Left renal pelvis (tissue), 4 donors: Measurements from ENCODE around the gene C1QTNF1. TPM values are rescaled to one million over a fixed set of nuclear protein-coding genes. Genes with fewer than 3 reads are reported as not detected.

Experiments used
- DNase-seq, 4 donors: peaks; one replicate each; pipeline ENCODE4 v3.0.0-alpha.2; 2013; ENCODE audit warnings: low read depth in 4 of 4, low spot score in 3 of 4
- polyA plus RNA-seq, 4 donors: library from polyadenylated mRNA; unstranded; fragments of 120-200 nt; gene quantifications; one replicate each; pipeline ENCODE4 v1.2.1, GENCODE V29; 2013; ENCODE audit not compliant: insufficient read length in 4 of 4

The C1QTNF1 gene
- polyA plus RNA-seq, 4 donors = 2.7 to 9.4 (median 3.1) TPM

GRCh38 chr17:79088997-79089328 lies 65.0 kb downstream of the C1QTNF1 start:
- DNase-seq = no peak

- DNase-seq = no peak
These were observed 65.9 kb downstream of the C1QTNF1 start for GRCh38 chr17:79089720-79090442.

- DNase-seq = peak in 1 of 4 donors; percentile 24
These were observed 66.7 kb downstream of the C1QTNF1 start for GRCh38 chr17:79090443-79091225.

DNA sequence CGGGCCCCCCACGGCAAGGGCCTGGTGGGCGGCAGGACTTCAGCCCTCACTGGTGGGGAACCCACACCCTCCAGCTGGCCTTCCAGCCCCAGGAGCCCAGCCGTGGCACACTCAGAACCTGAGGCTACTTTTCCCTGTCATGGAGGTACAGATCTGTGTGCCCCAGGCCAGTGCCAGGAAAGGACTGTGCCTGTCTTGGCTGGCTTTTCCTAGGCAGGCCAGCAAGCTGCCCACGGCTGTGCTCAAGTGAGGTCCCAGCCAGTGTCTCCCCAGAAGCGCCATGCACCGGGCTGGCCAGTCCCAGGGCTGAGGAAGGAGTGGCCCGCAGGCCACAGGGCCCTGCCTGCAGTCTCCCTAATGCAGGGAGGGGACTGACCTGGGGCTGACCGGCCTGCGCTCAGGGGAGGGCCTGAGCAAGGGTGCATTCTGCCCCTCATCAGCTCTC lies 67.3 kb downstream of the C1QTNF1 start:
- DNase-seq = no peak

GRCh38 chr17:79092567-79092966 lies 68.6 kb downstream of the C1QTNF1 start:
- DNase-seq = no peak

DNA sequence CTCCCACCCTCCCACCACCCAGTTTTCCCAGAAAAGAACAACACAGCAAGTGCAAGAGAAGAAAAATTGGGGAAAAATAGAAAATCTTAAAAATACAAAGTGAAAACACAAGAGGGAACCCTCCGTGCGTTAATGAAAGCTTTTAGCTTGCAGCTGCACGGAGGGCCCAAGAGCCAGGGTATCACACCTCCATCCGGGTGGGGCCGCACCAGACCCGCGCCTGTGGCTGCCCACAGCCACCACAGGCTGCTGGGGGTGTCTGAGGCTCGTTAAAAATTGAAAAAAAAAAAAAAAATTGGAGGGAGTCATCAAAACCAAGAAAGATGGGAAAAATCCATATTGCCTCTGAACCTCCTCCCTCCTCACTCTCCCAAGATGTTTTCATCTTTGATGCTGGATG lies 69.3 kb downstream of the C1QTNF1 start:
- no peak for DNase-seq

DNA sequence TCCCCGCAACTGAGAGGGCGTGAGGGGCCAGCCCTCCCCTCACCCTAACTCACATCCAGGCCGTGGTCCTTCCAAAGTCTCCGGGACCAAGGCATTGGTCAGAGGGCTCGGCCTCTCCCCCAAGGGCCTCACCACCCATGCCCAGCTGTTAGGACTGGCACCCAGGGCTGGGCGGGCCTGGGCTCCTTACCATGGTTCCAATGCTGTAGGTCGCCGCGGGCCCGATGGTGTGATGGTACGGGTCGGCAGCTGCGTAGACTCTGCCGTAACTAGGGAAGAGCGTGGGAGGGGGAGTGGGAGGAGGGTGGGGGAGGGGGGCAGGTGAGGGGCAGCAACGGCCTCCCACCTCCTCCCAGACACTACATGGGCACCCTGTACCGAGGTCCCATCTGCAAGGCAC lies 70.3 kb downstream of the C1QTNF1 start:
- DNase-seq = no peak

DNA sequence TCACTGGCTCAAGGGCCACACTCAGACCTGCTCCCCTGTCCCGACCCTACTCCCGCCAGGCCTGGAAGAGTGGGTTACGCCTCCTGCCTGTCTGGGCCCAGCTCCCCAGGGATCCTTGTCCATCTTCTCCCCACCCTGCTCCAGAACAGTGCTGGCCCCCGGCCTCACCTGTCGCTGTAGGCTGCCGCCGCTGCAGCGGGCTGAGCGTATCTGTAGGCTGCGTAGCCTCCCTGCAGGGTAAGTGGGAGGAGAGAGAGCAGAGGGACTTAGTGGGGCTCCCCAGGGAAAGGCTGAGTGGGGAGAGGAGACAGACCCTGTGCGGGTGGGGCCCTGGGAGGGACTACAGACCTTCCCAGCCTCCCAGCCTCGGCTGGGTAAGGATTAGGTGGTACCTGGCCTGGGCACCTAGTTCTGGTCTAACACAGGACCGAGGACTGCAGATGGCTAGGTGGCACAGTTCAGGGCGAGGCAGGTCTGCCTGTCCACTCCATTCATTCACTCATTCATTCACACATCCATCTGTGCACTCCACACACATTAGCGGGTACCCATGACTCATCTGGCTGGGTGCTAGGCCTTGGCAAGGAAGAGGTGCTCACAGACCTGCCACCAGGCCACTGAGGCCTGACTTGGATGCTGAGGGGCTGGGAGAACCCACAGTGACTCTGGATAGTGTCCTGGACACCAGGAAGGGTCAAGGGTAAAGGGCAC lies 71.5 kb downstream of the C1QTNF1 start:
- DNase-seq = no peak

GRCh38 chr17:79096477-79096876 lies 72.5 kb downstream of the C1QTNF1 start:
- no peak for DNase-seq

GRCh38 chr17:79097226-79098055 lies 73.5 kb downstream of the C1QTNF1 start:
- no peak for DNase-seq

- DNase-seq = no peak
These were observed 74.4 kb downstream of the C1QTNF1 start for GRCh38 chr17:79098282-79098867.

Other genes with a start within 250 kb of the C1QTNF1 start
- 10 to 100 TPM; 20.4 to 25.6 (median 24.9) TPM for gene CYTH1, start 241.9 kb upstream of the C1QTNF1 start, polyA plus RNA-seq
- gene USP36, start 183.4 kb upstream of the C1QTNF1 start, polyA plus RNA-seq = 10 to 100 TPM; 33.6 to 51.6 (median 45.5) TPM
- under 1 TPM; 0.09 to 0.34 (median 0.13) TPM for gene CEP295NL, start 121.0 kb upstream of the C1QTNF1 start, polyA plus RNA-seq
- 100 to 1,000 TPM; 141 to 719 (median 191) TPM for gene TIMP2, start 98.8 kb upstream of the C1QTNF1 start, polyA plus RNA-seq
- 100 to 1,000 TPM; 102 to 228 (median 160) TPM for gene LGALS3BP, start 44.2 kb upstream of the C1QTNF1 start, polyA plus RNA-seq
- 10 to 100 TPM; 40.0 to 55.6 (median 45.9) TPM for gene CANT1, start 14.4 kb upstream of the C1QTNF1 start, polyA plus RNA-seq
- gene ENGASE, start 50.7 kb downstream of the C1QTNF1 start, polyA plus RNA-seq = 10 to 100 TPM in 3 of 4 donors, 1 to 10 TPM in 1; 7.4 to 38.7 (median 21.5) TPM